ENCODE measurements around the gene IL23A. TPM values are rescaled to one million over a fixed set of nuclear protein-coding genes. Genes with fewer than 3 reads are reported as not detected.

IL23A gene
- total and polyA plus RNA-seq, 2 of the 13 experiments (the other 11 are each of a cell fraction or from before 2014, with no cell fraction given), result 0.33 to 0.35 TPM

- TF ChIP-seq ZNF407 (CRISPR knock-in tag; IDR thresholded peaks at IDR 0.05; ENCODE audit: not compliant biosample characterization), result peak; percentile 65
- TF ChIP-seq ZNF460 (CRISPR knock-in tag; IDR thresholded peaks at IDR 0.05; ENCODE audit: borderline replicate concordance), result no peak; the same call in 1 of the 2 replicates
- TF ChIP-seq HNF1B (CRISPR knock-in tag; IDR thresholded peaks at IDR 0.05), result peak; percentile 90; the same call in 1 of the 2 replicates
- TF ChIP-seq SP140L (CRISPR knock-in tag; IDR thresholded peaks at IDR 0.05; ENCODE audit: borderline replicate concordance), result no peak
- peak; percentile 85; the same call in 1 of the 2 replicates for TF ChIP-seq ZSCAN20 (CRISPR knock-in tag; IDR thresholded peaks at IDR 0.05; ENCODE audit: borderline replicate concordance)
- peak; percentile 7; the same call in 1 of the 2 replicates for TF ChIP-seq TEF (CRISPR knock-in tag; IDR thresholded peaks at IDR 0.05)
- no peak; the same call in 1 of the 2 replicates for TF ChIP-seq NFKBIZ (CRISPR knock-in tag; IDR thresholded peaks at IDR 0.05)
- peak; percentile 91 for TF ChIP-seq DBP (CRISPR knock-in tag; IDR thresholded peaks at IDR 0.05; ENCODE audit: not compliant biosample characterization)
- TF ChIP-seq ZNF782 (CRISPR knock-in tag; IDR thresholded peaks at IDR 0.05; ENCODE audit: borderline replicate concordance), result peak; percentile 81
- TF ChIP-seq ZNF841 (CRISPR knock-in tag; IDR thresholded peaks at IDR 0.05; ENCODE audit: borderline replicate concordance), result no peak
- TF ChIP-seq ZNF703 (CRISPR knock-in tag; IDR thresholded peaks at IDR 0.05; ENCODE audit: borderline replicate concordance), result no peak; the same call in 1 of the 2 replicates
- TF ChIP-seq ZNF790 (CRISPR knock-in tag; IDR thresholded peaks at IDR 0.05; ENCODE audit: borderline replicate concordance), result peak; percentile 79; the same call in 1 of the 2 replicates
- peak; percentile 60; the same call in 1 of the 2 replicates for TF ChIP-seq CAMTA2 (CRISPR knock-in tag; IDR thresholded peaks at IDR 0.05; ENCODE audit: borderline replicate concordance)
- TF ChIP-seq ZBTB8A (CRISPR knock-in tag; IDR thresholded peaks at IDR 0.05; ENCODE audit: borderline replicate concordance, low read depth), result no peak; the same call in 1 of the 2 replicates
- 0 out of 2 replicates have a peak, but pooled peaks have one; percentile 55 for TF ChIP-seq ONECUT2 (CRISPR knock-in tag; IDR thresholded peaks at IDR 0.05)
Measured at GRCh38 chr12:56315622-56316473, 22.8 kb upstream of the IL23A start, which contains the start of gene CNPY2 (continued).

Data from HepG2 (cell line).